Duodenal mucosa (tissue), 2 donors: ENCODE data around the gene FSTL5.

Source experiments
- H3K27ac ChIP-seq: one replicate; pipeline ENCODE4 v1.7.0; 2013; ENCODE audit warnings: low read depth, low read length
- H3K27me3 ChIP-seq, 2 donors: one replicate each; pipeline ENCODE4 v1.7.0; 2013; ENCODE audit warnings: low read length in 2 of 2, control low read depth in 1 of 2; ENCODE audit not compliant: insufficient read depth in 2 of 2, control insufficient read depth in 1 of 2
- H3K36me3 ChIP-seq, 2 donors: one replicate each; pipeline ENCODE4 v1.7.0; 2013; ENCODE audit warnings: low read length in 2 of 2, control low read depth in 1 of 2; ENCODE audit not compliant: insufficient read depth in 2 of 2, control insufficient read depth in 1 of 2
- H3K4me1 ChIP-seq, 2 donors: one replicate each; pipeline ENCODE4 v1.7.0; 2013; ENCODE audit warnings: low read length in 2 of 2, control low read depth in 1 of 2; ENCODE audit not compliant: insufficient read depth in 2 of 2, control insufficient read depth in 1 of 2
- H3K4me3 ChIP-seq, 2 donors: one replicate each; pipeline ENCODE4 v1.7.0; 2013; ENCODE audit warnings: low read length in 2 of 2, low read depth in 1 of 2
- H3K9ac ChIP-seq, 2 donors: one replicate each; pipeline ENCODE4 v1.7.0; 2013; ENCODE audit warnings: low read length in 2 of 2, low read depth in 1 of 2
- H3K9me3 ChIP-seq, 2 donors: one replicate each; pipeline ENCODE4 v1.7.0; 2013; ENCODE audit warnings: low read length in 2 of 2, control low read depth in 1 of 2; ENCODE audit not compliant: control insufficient read depth in 1 of 2

FSTL5 gene

GRCh38 chr4:161336016-161336530 is 827.7 kb downstream of the FSTL5 start:
- no peaks in the 10 kb centered on the region for H3K4me1 ChIP-seq
- H3K27ac ChIP-seq, result no peak overlapping the region
- no peaks in the 10 kb centered on the region for H3K9me3 ChIP-seq
- H3K36me3 ChIP-seq, result no peaks in the 10 kb centered on the region
- no peak overlapping the region for H3K9ac ChIP-seq
- H3K4me3 ChIP-seq, result no peak overlapping the region
- no peaks in the 10 kb centered on the region for H3K27me3 ChIP-seq
